Body of pancreas (tissue), 4 donors: ENCODE measurements around the gene RAB7A. TPM values are rescaled to one million over a fixed set of nuclear protein-coding genes. Genes with fewer than 3 reads are reported as not detected.

Experiments
- ATAC-seq: fragments of 150-250 bp; one replicate; pipeline ENCODE4 v1.9.1; 2016
- DNase-seq, 4 donors: peaks; one replicate each; pipeline ENCODE4 v3.0.0-alpha.2; 2019
- H3K27ac ChIP-seq, 4 donors: fragments of 200-600 bp; sonication (generic); 1 replicate in 3 of 4; 2 replicates in 1 of 4; pipeline versions ENCODE4 v1.5.1 to v1.6.1; 2016 to 2019; ENCODE audit warnings: mild to moderate bottlenecking in 1 of 4, mixed read lengths in 1 of 4, moderate library complexity in 1 of 4
- H3K27me3 ChIP-seq, 2 donors: fragments of 200-600 bp; sonication (generic); one replicate each; pipeline ENCODE4 v1.6.0; 2016; ENCODE audit warnings: mild to moderate bottlenecking in 1 of 2
- H3K36me3 ChIP-seq, 2 donors: fragments of 200-600 bp; sonication (generic); replicated peaks in 1 of 2; 2 replicates each; pipeline ENCODE4 v1.5.1; 2016; ENCODE audit warnings: low read depth in 2 of 2; ENCODE audit not compliant: insufficient read depth in 1 of 2
- H3K4me1 ChIP-seq: fragments of 200-600 bp; sonication (generic); one replicate; pipeline ENCODE4 v1.6.0; 2016
- H3K4me3 ChIP-seq, 2 donors: fragments of 200-600 bp; sonication (generic); 1 replicate in 1 of 2; 2 replicates in 1 of 2; pipeline ENCODE4 v1.5.1; 2016 to 2019
- H3K9me3 ChIP-seq, 3 donors: fragments of 200-600 bp; sonication (generic); 1 replicate in 2 of 3; 2 replicates in 1 of 3; pipeline ENCODE4 v1.5.1; 2016
- CTCF ChIP-seq, 7 experiments: fragments of 450-650 bp in 4 of 7; fragments of 200-600 bp in 3 of 7; sonication (generic) in 3 of 7; IDR thresholded peaks; one replicate each; pipeline ENCODE4 v1.5.1; 2016 to 2019; ENCODE audit warnings: antibody characterized with exemption in 7 of 7
- POLR2A ChIP-seq, 3 donors: fragments of 450-650 bp; IDR thresholded peaks; one replicate each; pipeline ENCODE4 v1.6.1; 2016; ENCODE audit warnings: antibody characterized with exemption in 3 of 3, mild to moderate bottlenecking in 2 of 3
- WGBS, 2 donors: methylation state at CpG; one replicate each; pipeline ENCODE4 v1.1.5; 2017; 5-methylcytosine and 5-hydroxymethylcytosine counted together
- intact Hi-C: fragments of 100-400 bp; cut with DNase I; formaldehyde crosslinking; loops from one replicate; pipeline ENCODE4 v1.15.1; 2023
- total RNA-seq, 2 donors: library from RNA; depleted of rRNA; stranded (reverse); fragments of >200 nt; gene quantifications; one replicate each; pipeline ENCODE4 v1.1.0, GENCODE V29; 2016

The RAB7A gene
- total RNA-seq, 2 donors from 2014 or later: 45.7 to 64.9 TPM

GRCh38 chr3:128735884-128736283 is 9.9 kb downstream of the RAB7A start:
- H3K27ac ChIP-seq: no peak overlapping the region
- TF ChIP-seq POLR2A (IDR thresholded peaks at IDR 0.05): no peak
- no peak for TF ChIP-seq CTCF (IDR thresholded peaks at IDR 0.05)
- no peaks in the 10 kb centered on the region for H3K36me3 ChIP-seq
- WGBS, 2 donors: 37 to 41% methylated on average over 2 of the region's 2 CpGs
- H3K9me3 ChIP-seq: no peaks in the 10 kb centered on the region
- H3K27me3 ChIP-seq: no peaks in the 10 kb centered on the region
- H3K4me3 ChIP-seq: no peak overlapping the region
- no peak for ATAC-seq
- H3K4me1 ChIP-seq: peaks cover 18% of the 10 kb centered on the region
- DNase-seq: no peak
- intact Hi-C loops: no loop called here

- intact Hi-C loops: no loop called here
- 78 to 84% methylated on average over 3 of the region's 3 CpGs for WGBS, 2 donors
Observed at GRCh38 chr3:128736601-128737000, 10.6 kb downstream of the RAB7A start.

GRCh38 chr3:128740621-128741020 is 14.6 kb downstream of the RAB7A start:
- Histone ChIP-seq H3K36me3 (no peaks in the 10 kb centered on the region), H3K27ac (no peak overlapping the region), H3K9me3 (no peaks in the 10 kb centered on the region), H3K4me1 (no peaks in the 10 kb centered on the region), H3K4me3 (no peak overlapping the region), H3K27me3 (no peaks in the 10 kb centered on the region)
- WGBS, 2 donors: 96 to 100% methylated on average over 1 of the region's 1 CpG
- intact Hi-C loops: no loop called here
- no peak for TF ChIP-seq POLR2A (IDR thresholded peaks at IDR 0.05)
- TF ChIP-seq CTCF (IDR thresholded peaks at IDR 0.05): no peak
- no peak for ATAC-seq
- DNase-seq: no peak

More at GRCh38 chr3:128736601-128737000, 10.6 kb downstream of the RAB7A start:
- ATAC-seq (no peak), DNase-seq (no peak)
- peaks cover 11% of the 10 kb centered on the region for H3K4me1 ChIP-seq
- no peak overlapping the region for H3K4me3 ChIP-seq
- no peaks in the 10 kb centered on the region for H3K9me3 ChIP-seq
- no peaks in the 10 kb centered on the region for H3K27me3 ChIP-seq
- H3K36me3 ChIP-seq: no peaks in the 10 kb centered on the region
- TF ChIP-seq POLR2A (IDR thresholded peaks at IDR 0.05): no peak
- no peak for TF ChIP-seq CTCF (IDR thresholded peaks at IDR 0.05)
- no peak overlapping the region for H3K27ac ChIP-seq

GRCh38 chr3:128742821-128743594 is 17.0 kb downstream of the RAB7A start:
- H3K36me3 ChIP-seq: no peaks in the 10 kb centered on the region
- no peaks in the 10 kb centered on the region for H3K9me3 ChIP-seq
- H3K4me3 ChIP-seq: no peak overlapping the region
- DNase-seq (no peak), ATAC-seq (no peak)
- H3K27me3 ChIP-seq: no peaks in the 10 kb centered on the region
- intact Hi-C loops: no loop called here
- WGBS, 2 donors: 97 to 100% methylated on average over 11 to 25 of the region's 38 CpGs
- H3K27ac ChIP-seq: no peak overlapping the region
- H3K4me1 ChIP-seq: no peaks in the 10 kb centered on the region
- no peak for TF ChIP-seq CTCF (IDR thresholded peaks at IDR 0.05)
- no peak for TF ChIP-seq POLR2A (IDR thresholded peaks at IDR 0.05)

- ATAC-seq: no peak
- 74 to 91% methylated on average over 3 of the region's 3 CpGs for WGBS, 2 donors
Observed at GRCh38 chr3:128745742-128746141, 19.8 kb downstream of the RAB7A start.

More at GRCh38 chr3:128745742-128746141, 19.8 kb downstream of the RAB7A start:
- Histone ChIP-seq H3K4me3 (no peak overlapping the region), H3K27me3 (no peaks in the 10 kb centered on the region), H3K4me1 (no peaks in the 10 kb centered on the region), H3K27ac (no peak overlapping the region), H3K36me3 (no peaks in the 10 kb centered on the region), H3K9me3 (no peaks in the 10 kb centered on the region)
- no peak for TF ChIP-seq POLR2A (IDR thresholded peaks at IDR 0.05)
- no peak for TF ChIP-seq CTCF (IDR thresholded peaks at IDR 0.05)
- DNase-seq: no peak
- intact Hi-C loops: no loop called here
